Upper lobe of right lung (tissue), 1 donor: ENCODE results near the gene TMPRSS4. TPM values are rescaled to one million over a fixed set of nuclear protein-coding genes. Genes with fewer than 3 reads are reported as not detected.

Experiments used
- ATAC-seq: fragments of 200-7000 bp; cut with Tn5 transposase; one replicate; pipeline ENCODE4 v1.9.1; 2020; ENCODE audit warnings: mild to moderate bottlenecking, moderate library complexity
- DNase-seq: peaks from one replicate; pipeline ENCODE4 v3.0.0-alpha.2; 2020
- H3K27ac ChIP-seq: fragments of 200-600 bp; one replicate; pipeline ENCODE4 v1.8.0; 2022
- H3K27me3 ChIP-seq: fragments of 200-600 bp; one replicate; pipeline ENCODE4 v1.8.0; 2022; ENCODE audit warnings: mild to moderate bottlenecking
- H3K36me3 ChIP-seq: fragments of 200-600 bp; one replicate; pipeline ENCODE4 v1.8.0; 2022
- H3K4me1 ChIP-seq: fragments of 200-600 bp; one replicate; pipeline ENCODE4 v1.8.0; 2022
- H3K4me3 ChIP-seq: fragments of 200-600 bp; one replicate; pipeline ENCODE4 v1.8.0; 2022; ENCODE audit warnings: mild to moderate bottlenecking
- H3K9me3 ChIP-seq: fragments of 200-600 bp; one replicate; pipeline ENCODE4 v1.8.0; 2022
- CTCF ChIP-seq: fragments of 200-600 bp; IDR thresholded peaks from one replicate; pipeline ENCODE4 v1.8.0; 2022; ENCODE audit warnings: antibody characterized with exemption
- intact Hi-C: fragments of 100-400 bp; cut with DNase I; formaldehyde crosslinking; loops from one replicate; pipeline ENCODE4 v1.11.0; 2022
- total RNA-seq: library from RNA; stranded (reverse); fragmentation: NEBNext Ultra II Directional; extraction: Animal tissue kit (Norgen Biotek cat#: 25700); gene quantifications from one replicate; pipeline ENCODE4 v1.2.1, GENCODE V29; 2021
- donor health status: DM: no; HTN: yes; CAD: no; lungs with severe emphysema.

TMPRSS4 gene
- total RNA-seq, 1 donor from 2014 or later, result 3.0 TPM

GRCh38 chr11:118042796-118043195 lies 34.1 kb upstream of the TMPRSS4 start:
- intact Hi-C loops, result no loop called here
- TF ChIP-seq CTCF, result no peak
- no peaks in the 10 kb centered on the region for H3K27me3 ChIP-seq
- no peaks in the 10 kb centered on the region for H3K9me3 ChIP-seq
- ATAC-seq (no peak), DNase-seq (no peak)
- no peak overlapping the region for H3K27ac ChIP-seq
- no peaks in the 10 kb centered on the region for H3K4me1 ChIP-seq
- H3K36me3 ChIP-seq, result no peaks in the 10 kb centered on the region
- no peak overlapping the region for H3K4me3 ChIP-seq

GRCh38 chr11:118045191-118045590 lies 31.7 kb upstream of the TMPRSS4 start:
- no peak for TF ChIP-seq CTCF
- intact Hi-C loops, result no loop called here
- no peak overlapping the region for H3K27ac ChIP-seq
- H3K4me1 ChIP-seq, result no peaks in the 10 kb centered on the region
- no peak for ATAC-seq
- no peaks in the 10 kb centered on the region for H3K27me3 ChIP-seq
- no peak overlapping the region for H3K4me3 ChIP-seq
- no peaks in the 10 kb centered on the region for H3K9me3 ChIP-seq
- no peak for DNase-seq
- H3K36me3 ChIP-seq, result no peaks in the 10 kb centered on the region

- ATAC-seq (no peak), DNase-seq (no peak)
- H3K4me3 ChIP-seq, result no peak overlapping the region
- no peak overlapping the region for H3K27ac ChIP-seq
- H3K27me3 ChIP-seq, result no peaks in the 10 kb centered on the region
- H3K4me1 ChIP-seq, result no peaks in the 10 kb centered on the region
- no peaks in the 10 kb centered on the region for H3K36me3 ChIP-seq
- no peaks in the 10 kb centered on the region for H3K9me3 ChIP-seq
- no peak for TF ChIP-seq CTCF
- intact Hi-C loops, result no loop called here
These were observed 30.6 kb upstream of the TMPRSS4 start for GRCh38 chr11:118046051-118046963.

- TF ChIP-seq CTCF, result no peak
- H3K4me3 ChIP-seq, result no peak overlapping the region
These were observed 29.7 kb upstream of the TMPRSS4 start for GRCh38 chr11:118046964-118047700.

GRCh38 chr11:118047749-118048148 lies 29.1 kb upstream of the TMPRSS4 start:
- no peak for TF ChIP-seq CTCF
- Histone ChIP-seq H3K4me1 (no peaks in the 10 kb centered on the region), H3K36me3 (no peaks in the 10 kb centered on the region), H3K4me3 (no peak overlapping the region), H3K27ac (no peak overlapping the region), H3K9me3 (no peaks in the 10 kb centered on the region), H3K27me3 (no peaks in the 10 kb centered on the region)
- intact Hi-C loops, result no loop called here
- ATAC-seq, result no peak
- no peak for DNase-seq

More at GRCh38 chr11:118046964-118047700, 29.7 kb upstream of the TMPRSS4 start:
- H3K9me3 ChIP-seq, result no peaks in the 10 kb centered on the region
- ATAC-seq (no peak), DNase-seq (no peak)
- no peaks in the 10 kb centered on the region for H3K27me3 ChIP-seq
- intact Hi-C loops, result no loop called here
- H3K36me3 ChIP-seq, result no peaks in the 10 kb centered on the region
- H3K4me1 ChIP-seq, result no peaks in the 10 kb centered on the region
- no peak overlapping the region for H3K27ac ChIP-seq
